Stomach (tissue), 4 donors: ENCODE measurements around the gene SYT3.

Experiments
- CTCF ChIP-seq, 7 experiments: fragments of 450-650 bp in 4 of 7; fragments of 200-600 bp in 3 of 7; sonication (generic) in 3 of 7; IDR thresholded peaks; one replicate each; pipeline ENCODE4 v1.5.1; 2016 to 2019; ENCODE audit warnings: antibody characterized with exemption in 7 of 7, control low read depth in 2 of 7, mild to moderate bottlenecking in 1 of 7
- EP300 ChIP-seq: sonication (generic); formaldehyde crosslinking; IDR thresholded peaks from one replicate; pipeline ENCODE4 v1.6.1; 2017; ENCODE audit warnings: antibody characterized with exemption
- POLR2A ChIP-seq, 4 donors: fragments of 450-650 bp; IDR thresholded peaks; one replicate each; pipeline ENCODE4 v1.6.1; 2016; ENCODE audit warnings: antibody characterized with exemption in 4 of 4, control low read depth in 2 of 4, mild to moderate bottlenecking in 1 of 4, moderate library complexity in 1 of 4
- POLR2AphosphoS5 ChIP-seq, 3 donors: sonication (generic); formaldehyde crosslinking; IDR thresholded peaks; one replicate each; pipeline ENCODE4 v1.6.1; 2016; ENCODE audit warnings: antibody characterized with exemption in 3 of 3

GRCh38 chr19:50590191-50590590 lies 49.5 kb downstream of the SYT3 start:
- TF ChIP-seq CTCF (IDR thresholded peaks at IDR 0.05) (no peak), POLR2A (IDR thresholded peaks at IDR 0.05) (no peak), POLR2AphosphoS5 (IDR thresholded peaks at IDR 0.05) (no peak), EP300 (no peak)
